Measurements from ENCODE around the gene LRRC40.

GRCh38 chr1:70171512-70171911 is 33.9 kb downstream of the LRRC40 start:
- TF ChIP-seq MAZ (CRISPR knock-in tag; conservative IDR thresholded peaks at IDR 0.05 in 1 of 2, IDR thresholded peaks at IDR 0.05 in 1 of 2) = no peak
- TF ChIP-seq ZNF140 (CRISPR knock-in tag; IDR thresholded peaks at IDR 0.05) = no peak
- TF ChIP-seq CREB1 (IDR thresholded peaks at IDR 0.05) = no peak
- no peak for TF ChIP-seq CREB1 (CRISPR knock-in tag; IDR thresholded peaks at IDR 0.05)
- no peak for TF ChIP-seq MAFK (IDR thresholded peaks at IDR 0.05; ENCODE audit: low read length)
- TF ChIP-seq HNRNPUL1 (IDR thresholded peaks at IDR 0.05; ENCODE audit: low read length) = no peak
- no peak for TF ChIP-seq NKRF (IDR thresholded peaks at IDR 0.05; ENCODE audit: borderline replicate concordance)
- TF ChIP-seq RCOR1 (IDR thresholded peaks at IDR 0.05; ENCODE audit: borderline replicate concordance in 1 of 2, low read depth in 2 of 2, low read length in 2 of 2) = no peak
- no peak for TF ChIP-seq RAD21 (CRISPR knock-in tag; conservative IDR thresholded peaks at IDR 0.05 in 1 of 2, IDR thresholded peaks at IDR 0.05 in 1 of 2)
- TF ChIP-seq HDAC2 (IDR thresholded peaks at IDR 0.05) = no peak
- TF ChIP-seq SNRNP70 (optimal IDR thresholded peaks at IDR 0.05; ENCODE audit: low read depth, low read length) = no peak
